A549 (cell line): ENCODE data around the gene PLEKHD1. TPM values are rescaled to one million over a fixed set of nuclear protein-coding genes. Genes with fewer than 3 reads are reported as not detected.

Experiments
- ATAC-seq, 2 experiments: fragments of 200-7000 bp in 1 of 2; fragments of >200 bp in 1 of 2; cut with Nextera tagmentation in 1 of 2; cut with Tn5 transposase in 1 of 2; 3 replicates each; pipeline versions ENCODE4 v1.8.0 to v1.9.1; 2018 to 2020; ENCODE audit warnings: mild to moderate bottlenecking in 1 of 2, moderate library complexity in 1 of 2
- CTCF ChIA-PET: fragments of 300-600 bp; sonication (Branson Sonifier 250); formaldehyde crosslinking; extraction: SDS; loops from one replicate; lab custom pipeline; 2021; ENCODE audit warnings: antibody characterized with exemption, inconsistent platforms; lab: Yijun Ruan, JAX
- POLR2A ChIA-PET: fragments of 350-600 bp; formaldehyde crosslinking; extraction: SDS; loops from one replicate; lab custom pipeline; 2021; ENCODE audit warnings: antibody characterized with exemption, inconsistent platforms; lab: Yijun Ruan, JAX
- DNase-seq, 2 experiments: peaks; one replicate each; pipeline versions ENCODE4 v3.0.0 to v3.0.0-alpha.2; 2011 to 2016; ENCODE audit warnings: low read depth in 1 of 2, low spot score in 1 of 2
- FAIRE-seq: peaks from 2 replicates; lab custom pipeline; 2011; peaks lifted over from hg19 to GRCh38; lab: Jason Lieb, UNC
- H3K27ac ChIP-seq, 2 experiments: fragments of >200 bp; sonication (Bioruptor Twin); formaldehyde crosslinking; 3 replicates each; pipeline ENCODE4 v1.5.1; 2016 to 2017
- H3K4me1 ChIP-seq: fragments of >200 bp; sonication (Bioruptor Twin); formaldehyde crosslinking; 3 replicates; pipeline ENCODE4 v1.6.1; 2016
- H3K4me2 ChIP-seq: fragments of >200 bp; sonication (Bioruptor Twin); formaldehyde crosslinking; 3 replicates; pipeline ENCODE4 v1.6.1; 2016
- H3K4me3 ChIP-seq: fragments of >200 bp; sonication (Bioruptor Twin); formaldehyde crosslinking; 3 replicates; pipeline ENCODE4 v1.5.1; 2016
- H3K9me3 ChIP-seq: fragments of >200 bp; sonication (Bioruptor Twin); formaldehyde crosslinking; 3 replicates; pipeline ENCODE4 v1.6.1; 2016
- CBX8 ChIP-seq: fragments of 200-600 bp; sonication (generic); IDR thresholded peaks from 2 replicates; pipeline ENCODE4 v1.6.1; 2016
- CEBPB ChIP-seq, 2 experiments: fragments of >200 bp in 1 of 2; sonication (Bioruptor Twin) in 1 of 2; formaldehyde crosslinking in 1 of 2; IDR thresholded peaks; 2 replicates each; pipeline ENCODE4 v1.6.1; 2012 to 2016
- ESRRA ChIP-seq: fragments of 150-350 bp; IDR thresholded peaks from 2 replicates; pipeline ENCODE4 v1.6.1; 2014; ENCODE audit warnings: mild to moderate bottlenecking, low read length, borderline replicate concordance
- FOSL2 ChIP-seq, 2 experiments: fragments of 450-650 bp in 1 of 2; fragments of >200 bp in 1 of 2; sonication (Bioruptor Twin) in 1 of 2; formaldehyde crosslinking; IDR thresholded peaks; 2 replicates each; pipeline versions ENCODE4 v1.5.0 to v1.6.1; 2016 to 2020; ENCODE audit warnings: mild to moderate bottlenecking in 1 of 2, moderate library complexity in 1 of 2
- GATA3 ChIP-seq: IDR thresholded peaks from 2 replicates; pipeline ENCODE4 v1.6.1; 2012; ENCODE audit warnings: borderline replicate concordance
- HES2 ChIP-seq: fragments of >200 bp; sonication (Bioruptor Twin); formaldehyde crosslinking; IDR thresholded peaks from 2 replicates; pipeline ENCODE4 v1.6.1; 2016
- HOXB13 ChIP-seq: fragments of 250-450 bp; sonication (Bioruptor Pico); IDR thresholded peaks from 2 replicates; pipeline ENCODE4 v1.5.0; 2020; ENCODE audit warnings: low read depth, mild to moderate bottlenecking, moderate library complexity
- HOXB5 ChIP-seq: fragments of 250-450 bp; sonication (Bioruptor Pico); IDR thresholded peaks from 2 replicates; pipeline ENCODE4 v1.5.0; 2020; ENCODE audit warnings: mild to moderate bottlenecking, moderate library complexity
- JUNB ChIP-seq: fragments of >200 bp; sonication (Bioruptor Twin); formaldehyde crosslinking; IDR thresholded peaks from 2 replicates; pipeline ENCODE4 v1.6.1; 2016
- MAZ ChIP-seq: fragments of 150-350 bp; IDR thresholded peaks from 2 replicates; pipeline ENCODE4 v1.6.1; 2014; ENCODE audit warnings: antibody characterized with exemption, low read depth, low read length, borderline replicate concordance
- PHF8 ChIP-seq: fragments of 200-600 bp; sonication (generic); IDR thresholded peaks from 2 replicates; pipeline ENCODE4 v1.6.1; 2016; ENCODE audit warnings: low read depth, mild to moderate bottlenecking, antibody characterized with exemption, moderate library complexity, borderline replicate concordance
- RAD21 ChIP-seq, 2 experiments: fragments of >200 bp in 1 of 2; sonication (Bioruptor Twin) in 1 of 2; formaldehyde crosslinking in 1 of 2; IDR thresholded peaks in 1 of 2; conservative IDR thresholded peaks in 1 of 2; 2 replicates in 1 of 2; 3 replicates in 1 of 2; pipeline ENCODE4 v1.6.1; 2012 to 2018; ENCODE audit warnings: inconsistent platforms in 1 of 2
- RNF2 ChIP-seq: fragments of 200-600 bp; sonication (generic); IDR thresholded peaks from 2 replicates; pipeline ENCODE4 v1.6.1; 2016; ENCODE audit warnings: low read depth, mild to moderate bottlenecking, antibody characterized with exemption, moderate library complexity, borderline replicate concordance
- SMC3 ChIP-seq: fragments of >200 bp; sonication (Bioruptor Twin); formaldehyde crosslinking; IDR thresholded peaks from 3 replicates; pipeline ENCODE4 v1.6.1; 2018; ENCODE audit warnings: inconsistent platforms
- ZNF302 ChIP-seq: fragments of 250-450 bp; sonication (Bioruptor Pico); IDR thresholded peaks from 2 replicates; pipeline ENCODE4 v1.9.0; 2021; ENCODE audit warnings: inconsistent platforms, mild to moderate bottlenecking, moderate library complexity
- WGBS: methylation state at CpG from one replicate; pipeline ENCODE4 v1.1.6; 2017; ENCODE audit errors: missing lambda C conversion rate; 5-methylcytosine and 5-hydroxymethylcytosine counted together
- polyA plus RNA-seq, 4 experiments: library from polyadenylated mRNA; depleted of rRNA in 3 of 4; stranded (reverse); fragments of >200 nt; fragmentation: RNase III in 1 of 4; extraction: RNeasy Plus Mini Kit Qiagen cat#74134 plus additional on column Dnase treatment in 1 of 4; gene quantifications; 2 replicates in 3 of 4; 3 replicates in 1 of 4; pipeline ENCODE4 v1.2.3, GENCODE V29; 2011 to 2017
- TF ChIP-seq, protein P1 (sequence below): fragments of 450-650 bp; IDR thresholded peaks from 2 replicates; pipeline ENCODE4 v1.6.1; 2014; ENCODE audit warnings: antibody characterized with exemption
- TF ChIP-seq, protein P2 (sequence below): fragments of >200 bp; sonication (Bioruptor Twin); formaldehyde crosslinking; IDR thresholded peaks from 3 replicates; pipeline ENCODE4 v1.5.1; 2016
- TF ChIP-seq, protein P3 (sequence below): IDR thresholded peaks from 2 replicates; pipeline ENCODE4 v1.6.1; 2012

PLEKHD1 gene
- polyA plus RNA-seq, 2 of the 4 experiments (the other 2 are of a cell fraction) = 0.01 to 0.04 TPM

DNA sequence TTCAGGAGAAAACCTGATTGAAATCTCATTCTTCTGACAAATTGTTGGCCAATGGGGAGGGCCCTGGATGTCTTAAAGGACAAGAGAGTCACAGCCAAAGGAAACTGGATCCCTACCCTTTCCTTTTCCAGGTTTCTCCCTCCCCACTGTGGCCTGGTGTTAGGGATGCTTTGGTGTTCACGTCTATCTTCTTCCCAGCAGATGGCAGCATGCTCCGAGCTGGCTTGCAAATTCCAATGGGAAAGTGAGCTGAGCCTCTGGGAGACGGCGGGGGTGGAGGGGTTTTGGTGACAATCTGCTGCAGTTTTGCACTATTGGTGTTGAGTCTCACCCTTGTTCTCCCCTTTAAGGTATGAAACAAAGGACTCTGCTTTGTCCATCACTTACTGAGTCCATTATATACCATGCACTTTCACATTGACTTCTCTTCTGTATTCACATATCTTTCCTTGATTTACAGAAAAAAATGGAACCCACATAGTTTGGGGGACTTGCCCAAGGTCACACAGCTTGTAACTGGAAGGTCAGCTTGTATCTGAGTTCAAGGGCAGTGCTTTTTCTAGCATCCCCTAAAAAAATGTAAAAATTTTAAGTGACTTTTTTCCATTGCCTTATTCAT, 50.8 kb downstream of the PLEKHD1 start:
- no peaks in the 10 kb centered on the region for H3K4me1 ChIP-seq
- peak; percentile 68 for FAIRE-seq
- DNase-seq = peak; percentile 58 to 83

DNA sequence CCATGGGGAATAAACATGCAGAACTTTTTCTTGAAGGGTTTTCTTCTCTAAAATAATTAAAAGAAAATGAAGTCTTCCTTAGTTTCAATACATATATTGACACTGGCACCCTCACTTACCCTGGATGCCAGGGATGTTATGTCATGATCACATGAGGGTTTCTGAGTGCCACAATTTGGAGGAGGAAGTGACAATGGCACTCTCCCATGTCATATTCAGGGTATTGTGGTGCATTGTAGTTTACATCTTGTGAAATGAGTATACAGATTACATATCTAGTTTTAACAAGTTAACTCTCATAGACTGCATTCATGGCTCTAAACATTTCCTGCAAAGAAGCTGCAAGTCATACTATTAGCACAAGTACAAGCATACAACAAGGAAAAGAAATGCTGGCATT, 52.4 kb downstream of the PLEKHD1 start:
- Histone ChIP-seq H3K4me3 (no peak overlapping the region), H3K27ac (no peak overlapping the region), H3K4me1 (no peaks in the 10 kb centered on the region), H3K4me2 (no peak overlapping the region), H3K9me3 (no peaks in the 10 kb centered on the region)
- FAIRE-seq (peak; percentile 54), DNase-seq (no peak), ATAC-seq (no peak)
- TF ChIP-seq CEBPB (IDR thresholded peaks at IDR 0.05) = no peak
- TF ChIP-seq HOXB5 = no peak
- no peak for TF ChIP-seq ESRRA
- TF ChIP-seq, protein P1, sequence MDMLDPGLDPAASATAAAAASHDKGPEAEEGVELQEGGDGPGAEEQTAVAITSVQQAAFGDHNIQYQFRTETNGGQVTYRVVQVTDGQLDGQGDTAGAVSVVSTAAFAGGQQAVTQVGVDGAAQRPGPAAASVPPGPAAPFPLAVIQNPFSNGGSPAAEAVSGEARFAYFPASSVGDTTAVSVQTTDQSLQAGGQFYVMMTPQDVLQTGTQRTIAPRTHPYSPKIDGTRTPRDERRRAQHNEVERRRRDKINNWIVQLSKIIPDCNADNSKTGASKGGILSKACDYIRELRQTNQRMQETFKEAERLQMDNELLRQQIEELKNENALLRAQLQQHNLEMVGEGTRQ = no peak
- TF ChIP-seq HES2 = no peak
- no peak for TF ChIP-seq RNF2
- TF ChIP-seq FOSL2 (IDR thresholded peaks at IDR 0.05) = no peak
- TF ChIP-seq FOSL2 (CRISPR knock-in tag; IDR thresholded peaks at IDR 0.05) = no peak
- TF ChIP-seq JUNB = no peak
- TF ChIP-seq GATA3 = no peak
- TF ChIP-seq RAD21 (conservative IDR thresholded peaks at IDR 0.05 in 1 of 2, IDR thresholded peaks at IDR 0.05 in 1 of 2) = no peak
- ChIA-PET POLR2A (no interaction called here), CTCF (interaction anchor here (1.0 to 11.5 kb wide), 6 partner anchors 11 to 780 kb away, joined by 3 to 169 read pairs (median 11); partner anchors contain the start of gene CCDC177)

More for the DNA sequence above, 50.8 kb downstream of the PLEKHD1 start:
- H3K27ac ChIP-seq = no peak overlapping the region
- no peaks in the 10 kb centered on the region for H3K9me3 ChIP-seq
- no peak overlapping the region for H3K4me2 ChIP-seq
- TF ChIP-seq ZNF302 (CRISPR knock-in tag) (no peak), HOXB13 (CRISPR knock-in tag) (no peak), SMC3 (peak; percentile 73), RAD21 (conservative IDR thresholded peaks at IDR 0.05 in 1 of 2, IDR thresholded peaks at IDR 0.05 in 1 of 2) (peak; percentile 70 to 76)
- TF ChIP-seq, protein P2, sequence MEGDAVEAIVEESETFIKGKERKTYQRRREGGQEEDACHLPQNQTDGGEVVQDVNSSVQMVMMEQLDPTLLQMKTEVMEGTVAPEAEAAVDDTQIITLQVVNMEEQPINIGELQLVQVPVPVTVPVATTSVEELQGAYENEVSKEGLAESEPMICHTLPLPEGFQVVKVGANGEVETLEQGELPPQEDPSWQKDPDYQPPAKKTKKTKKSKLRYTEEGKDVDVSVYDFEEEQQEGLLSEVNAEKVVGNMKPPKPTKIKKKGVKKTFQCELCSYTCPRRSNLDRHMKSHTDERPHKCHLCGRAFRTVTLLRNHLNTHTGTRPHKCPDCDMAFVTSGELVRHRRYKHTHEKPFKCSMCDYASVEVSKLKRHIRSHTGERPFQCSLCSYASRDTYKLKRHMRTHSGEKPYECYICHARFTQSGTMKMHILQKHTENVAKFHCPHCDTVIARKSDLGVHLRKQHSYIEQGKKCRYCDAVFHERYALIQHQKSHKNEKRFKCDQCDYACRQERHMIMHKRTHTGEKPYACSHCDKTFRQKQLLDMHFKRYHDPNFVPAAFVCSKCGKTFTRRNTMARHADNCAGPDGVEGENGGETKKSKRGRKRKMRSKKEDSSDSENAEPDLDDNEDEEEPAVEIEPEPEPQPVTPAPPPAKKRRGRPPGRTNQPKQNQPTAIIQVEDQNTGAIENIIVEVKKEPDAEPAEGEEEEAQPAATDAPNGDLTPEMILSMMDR = peak; percentile 80
- ChIA-PET POLR2A (interaction anchor here (0.6 kb wide), 1 partner anchor 39 kb away, joined by 3 read pairs; the partner anchor contains the start of gene CCDC177), CTCF (interaction anchor here (0.6 to 11.5 kb wide), 26 partner anchors 9 to 606 kb away, joined by 3 to 169 read pairs (median 5); partner anchors contain the start of gene CCDC177)
- WGBS = 2% methylated on average over 4 of the region's 4 CpGs
- ATAC-seq = peak; percentile 91 to 94
- no peak overlapping the region for H3K4me3 ChIP-seq

DNA sequence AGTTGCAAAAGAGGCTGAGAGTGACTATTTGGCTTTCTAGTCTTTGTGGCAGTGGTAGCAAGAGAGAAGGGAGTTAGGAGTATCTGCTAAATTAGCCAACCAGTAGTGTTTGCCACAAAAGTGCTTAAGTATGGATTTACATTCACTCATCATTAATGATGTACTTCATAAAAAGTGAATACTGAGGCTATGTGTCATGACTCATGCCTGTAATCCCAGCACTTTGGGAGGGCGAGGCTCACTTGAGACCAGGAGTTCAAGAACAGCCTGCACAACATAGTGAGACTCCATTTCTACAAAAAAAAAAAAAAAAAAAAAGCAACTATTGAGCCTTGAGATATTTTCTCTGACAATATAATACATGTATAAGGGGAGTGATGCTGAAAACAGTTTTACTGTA, 53.4 kb downstream of the PLEKHD1 start:
- Histone ChIP-seq H3K4me1 (no peaks in the 10 kb centered on the region; the same call in 2 of the 3 replicates), H3K9me3 (no peaks in the 10 kb centered on the region), H3K4me2 (no peak overlapping the region), H3K4me3 (no peak overlapping the region), H3K27ac (no peak overlapping the region)
- no peak for DNase-seq
- FAIRE-seq = no peak
- CTCF ChIA-PET = interaction anchor here (0.7 to 11.5 kb wide), 6 partner anchors 9 to 779 kb away, joined by 3 to 169 read pairs (median 4); partner anchors contain the start of gene CCDC177
- no peak for ATAC-seq
- WGBS = 55% methylated on average over 1 of the region's 1 CpG
- TF ChIP-seq CBX8 (no peak), HOXB13 (CRISPR knock-in tag) (no peak), MAZ (no peak), PHF8 (no peak)
- TF ChIP-seq, protein P3, sequence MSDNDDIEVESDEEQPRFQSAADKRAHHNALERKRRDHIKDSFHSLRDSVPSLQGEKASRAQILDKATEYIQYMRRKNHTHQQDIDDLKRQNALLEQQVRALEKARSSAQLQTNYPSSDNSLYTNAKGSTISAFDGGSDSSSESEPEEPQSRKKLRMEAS = no peak
- TF ChIP-seq, all 56 proteins: peak for 0
- POLR2A ChIA-PET = no interaction called here
